Measurements from ENCODE around the gene CASS4. TPM values are rescaled to one million over a fixed set of nuclear protein-coding genes. Genes with fewer than 3 reads are reported as not detected.

The CASS4 gene
- total RNA-seq, 2 experiments from 2014 or later: 3.5 to 3.7 TPM

DNA sequence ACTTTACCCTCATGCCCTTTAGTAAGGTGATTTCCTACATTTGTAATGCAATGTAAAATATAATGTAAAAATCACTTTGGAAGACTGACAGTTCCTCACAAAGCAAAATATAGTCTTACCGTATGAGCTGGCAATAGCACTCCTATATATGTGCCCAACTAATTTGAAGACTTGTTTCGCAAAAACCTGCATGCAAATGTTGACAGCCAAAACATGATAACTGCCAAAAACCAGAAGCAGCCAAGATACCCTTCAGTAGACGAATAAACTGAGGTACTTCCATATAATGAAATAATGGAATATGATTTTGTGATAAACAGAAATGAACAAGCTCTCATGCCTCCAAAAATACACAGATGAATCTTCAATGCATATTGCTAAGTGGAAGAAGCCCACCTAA is 33.7 kb upstream of the CASS4 start:
- Mint-ChIP-seq H3K4me3 (no peak overlapping the region), H3K9me3 (no peaks in the 10 kb centered on the region), H3K4me1 (ENCODE audit: low read depth) (peaks cover 27% of the 10 kb centered on the region), H3K27ac (no peak overlapping the region), H3K27me3 (no peaks in the 10 kb centered on the region), H3K36me3 (ENCODE audit: low read depth) (peaks cover 66% of the 10 kb centered on the region)
- ChIA-PET CTCF (interaction anchor here (1.3 kb wide), 1 partner anchor 172 kb away, joined by 3 read pairs; no protein-coding TSS in a partner anchor), POLR2A (no interaction called here)
- intact Hi-C loops (cut with micrococcal nuclease): no loop called here
- DNase-seq (no peak), ATAC-seq (no peak)
- TF ChIP-seq, protein P1, sequence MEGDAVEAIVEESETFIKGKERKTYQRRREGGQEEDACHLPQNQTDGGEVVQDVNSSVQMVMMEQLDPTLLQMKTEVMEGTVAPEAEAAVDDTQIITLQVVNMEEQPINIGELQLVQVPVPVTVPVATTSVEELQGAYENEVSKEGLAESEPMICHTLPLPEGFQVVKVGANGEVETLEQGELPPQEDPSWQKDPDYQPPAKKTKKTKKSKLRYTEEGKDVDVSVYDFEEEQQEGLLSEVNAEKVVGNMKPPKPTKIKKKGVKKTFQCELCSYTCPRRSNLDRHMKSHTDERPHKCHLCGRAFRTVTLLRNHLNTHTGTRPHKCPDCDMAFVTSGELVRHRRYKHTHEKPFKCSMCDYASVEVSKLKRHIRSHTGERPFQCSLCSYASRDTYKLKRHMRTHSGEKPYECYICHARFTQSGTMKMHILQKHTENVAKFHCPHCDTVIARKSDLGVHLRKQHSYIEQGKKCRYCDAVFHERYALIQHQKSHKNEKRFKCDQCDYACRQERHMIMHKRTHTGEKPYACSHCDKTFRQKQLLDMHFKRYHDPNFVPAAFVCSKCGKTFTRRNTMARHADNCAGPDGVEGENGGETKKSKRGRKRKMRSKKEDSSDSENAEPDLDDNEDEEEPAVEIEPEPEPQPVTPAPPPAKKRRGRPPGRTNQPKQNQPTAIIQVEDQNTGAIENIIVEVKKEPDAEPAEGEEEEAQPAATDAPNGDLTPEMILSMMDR (IDR thresholded peaks at IDR 0.05): no peak

DNA sequence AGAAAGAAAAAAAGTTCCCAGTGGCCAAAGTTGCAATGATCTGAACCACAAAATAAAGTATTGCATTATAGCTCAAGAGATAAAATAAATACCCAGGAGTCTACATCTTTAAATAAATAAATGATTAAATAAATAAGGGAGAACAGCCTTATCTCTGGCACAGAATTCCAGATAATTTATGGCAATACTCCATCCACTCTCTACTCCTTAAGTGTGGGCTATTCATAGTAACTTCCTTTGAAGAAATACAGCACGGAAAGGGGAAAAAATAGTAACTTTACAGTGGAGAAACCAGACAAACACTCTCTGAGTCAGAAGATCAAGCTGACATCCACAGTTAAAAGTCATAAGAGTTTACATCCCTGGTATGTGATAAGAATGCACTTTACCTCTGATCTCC is 31.7 kb upstream of the CASS4 start:
- no peak for DNase-seq
- Mint-ChIP-seq H3K27ac (no peak overlapping the region), H3K9me3 (no peaks in the 10 kb centered on the region), H3K27me3 (no peaks in the 10 kb centered on the region), H3K4me3 (no peak overlapping the region), H3K4me1 (ENCODE audit: low read depth) (peaks cover 21% of the 10 kb centered on the region), H3K36me3 (ENCODE audit: low read depth) (peaks cover 70% of the 10 kb centered on the region)
- ChIA-PET POLR2A (no interaction called here), CTCF (no interaction called here)
- TF ChIP-seq, protein P1 (IDR thresholded peaks at IDR 0.05): no peak
- intact Hi-C loops (cut with micrococcal nuclease): no loop called here
- ATAC-seq: no peak

DNA sequence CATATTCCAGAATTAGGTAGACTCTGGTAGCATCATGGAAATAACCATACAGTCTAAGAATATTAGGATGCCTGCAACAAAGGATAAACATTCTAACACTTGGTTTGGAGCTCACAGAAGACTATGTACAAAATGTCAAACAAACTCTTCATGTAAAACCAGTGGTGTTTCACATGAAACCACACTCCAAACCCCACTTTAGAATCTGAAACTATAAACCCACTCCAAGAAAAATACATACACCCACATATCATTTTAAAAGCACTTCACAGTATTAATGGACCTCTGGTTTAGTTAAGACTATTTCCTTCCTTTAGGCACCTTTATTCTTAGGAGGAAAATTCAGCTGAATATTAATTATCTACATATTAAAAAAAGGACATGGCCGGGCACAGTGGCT is 30.6 kb upstream of the CASS4 start:
- CTCF ChIA-PET: interaction anchor here (1.3 to 1.5 kb wide), 2 partner anchors 10 to 113 kb away, joined by 3 read pairs; partner anchors contain the start of genes AURKA and CSTF1

DNA sequence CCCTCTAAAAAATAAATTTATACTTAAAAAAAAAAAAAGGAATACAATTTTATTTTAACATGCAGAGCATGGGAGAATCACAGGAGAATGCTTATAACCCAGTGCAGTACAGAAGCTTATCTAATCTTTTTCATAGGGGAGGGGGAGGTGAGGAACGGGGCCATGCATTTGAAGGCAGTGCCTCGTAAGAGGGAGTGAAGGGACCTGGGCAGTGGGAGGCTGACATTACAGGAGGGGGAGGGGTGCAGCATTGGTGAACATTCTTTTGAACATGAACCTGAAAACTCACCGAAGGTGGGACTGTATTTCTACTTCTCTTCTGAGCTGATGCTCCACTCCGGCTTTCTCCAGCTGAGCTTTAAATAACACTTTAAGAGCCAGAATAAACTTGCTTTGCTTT is 29.4 kb upstream of the CASS4 start:
- H3K36me3 Mint-ChIP-seq (ENCODE audit: low read depth): peaks cover 69% of the 10 kb centered on the region
- H3K27me3 Mint-ChIP-seq: no peaks in the 10 kb centered on the region
- H3K27ac Mint-ChIP-seq: no peak overlapping the region
- no peaks in the 10 kb centered on the region for H3K9me3 Mint-ChIP-seq
- POLR2A ChIA-PET: no interaction called here
- TF ChIP-seq, protein P1 (IDR thresholded peaks at IDR 0.05): no peak
- CTCF ChIA-PET: interaction anchor here (0.6 to 1.5 kb wide), 3 partner anchors 9 to 112 kb away, joined by 3 to 4 read pairs (median 3); partner anchors contain the start of genes AURKA and CSTF1
- DNase-seq: no peak
- no peak overlapping the region for H3K4me3 Mint-ChIP-seq
- intact Hi-C loops (cut with micrococcal nuclease): no loop called here
- ATAC-seq: no peak
- peaks cover 17% of the 10 kb centered on the region for H3K4me1 Mint-ChIP-seq (ENCODE audit: low read depth)

More for the DNA sequence above, 30.6 kb upstream of the CASS4 start:
- Mint-ChIP-seq H3K27me3 (no peaks in the 10 kb centered on the region), H3K27ac (no peak overlapping the region), H3K36me3 (ENCODE audit: low read depth) (peaks cover 70% of the 10 kb centered on the region), H3K9me3 (no peaks in the 10 kb centered on the region), H3K4me1 (ENCODE audit: low read depth) (peaks cover 17% of the 10 kb centered on the region), H3K4me3 (no peak overlapping the region)
- TF ChIP-seq, protein P1 (IDR thresholded peaks at IDR 0.05): no peak
- POLR2A ChIA-PET: interaction anchor here (0.7 to 1.3 kb wide), 2 partner anchors 9 to 98 kb away, joined by 4 read pairs; no protein-coding TSS in a partner anchor
- ATAC-seq (no peak), DNase-seq (no peak)
- intact Hi-C loops (cut with micrococcal nuclease): no loop called here

DNA sequence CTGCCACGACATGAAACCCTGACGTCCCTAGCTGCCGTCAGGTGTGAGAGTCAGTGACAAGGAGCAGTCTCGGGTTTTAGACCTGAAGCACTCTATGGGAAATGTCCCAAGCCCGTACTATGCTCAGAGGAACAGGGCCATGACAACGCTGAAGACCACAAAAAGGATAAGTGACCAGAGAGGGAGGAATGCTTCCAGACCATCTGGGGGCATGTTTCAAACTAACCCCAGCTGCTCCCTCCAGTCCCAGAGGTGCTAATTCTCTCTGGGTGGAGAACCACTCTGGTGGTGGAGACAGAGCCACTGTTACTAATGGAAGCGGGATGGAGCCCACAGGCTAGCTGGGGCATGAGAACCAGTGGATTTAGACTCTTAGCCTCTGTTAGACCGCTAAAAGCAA is 28.7 kb upstream of the CASS4 start:
- H3K36me3 Mint-ChIP-seq (ENCODE audit: low read depth): peaks cover 69% of the 10 kb centered on the region
- H3K9me3 Mint-ChIP-seq: no peaks in the 10 kb centered on the region

More for the DNA sequence above, 28.7 kb upstream of the CASS4 start:
- H3K4me3 Mint-ChIP-seq: no peak overlapping the region
- H3K27ac Mint-ChIP-seq: no peak overlapping the region
- intact Hi-C loops (cut with micrococcal nuclease): no loop called here
- TF ChIP-seq, protein P1 (IDR thresholded peaks at IDR 0.05): no peak
- DNase-seq (no peak), ATAC-seq (no peak)
- no peaks in the 10 kb centered on the region for H3K27me3 Mint-ChIP-seq
- ChIA-PET CTCF (no interaction called here), POLR2A (no interaction called here)
- peaks cover 17% of the 10 kb centered on the region for H3K4me1 Mint-ChIP-seq (ENCODE audit: low read depth)
